HEK293 (cell line): Measurements from ENCODE around the gene NCK2.

Experiments
- TCF7L2 ChIP-seq: IDR thresholded peaks from 2 replicates; pipeline ENCODE4 v1.6.1; 2011; ENCODE audit warnings: low read depth, mild to moderate bottlenecking, inconsistent platforms, low read length, moderate library complexity, borderline replicate concordance
- ZEB2 ChIP-seq: fragments of 450-650 bp; formaldehyde crosslinking; IDR thresholded peaks from 2 replicates; pipeline ENCODE4 v1.5.1; 2016; ENCODE audit warnings: missing biosample characterization, missing genetic modification characterization
- ZNF514 ChIP-seq: fragments of 450-650 bp; formaldehyde crosslinking; IDR thresholded peaks from 2 replicates; pipeline ENCODE4 v1.5.1; 2016; ENCODE audit warnings: missing biosample characterization, missing genetic modification characterization
- ZNF571 ChIP-seq: fragments of 450-650 bp; formaldehyde crosslinking; IDR thresholded peaks from 2 replicates; pipeline ENCODE4 v1.5.0; 2017; ENCODE audit warnings: missing biosample characterization, missing genetic modification characterization
- ZSCAN23 ChIP-seq: fragments of 450-650 bp; formaldehyde crosslinking; IDR thresholded peaks from 2 replicates; pipeline ENCODE4 v1.5.1; 2016; ENCODE audit warnings: missing biosample characterization, missing genetic modification characterization

DNA sequence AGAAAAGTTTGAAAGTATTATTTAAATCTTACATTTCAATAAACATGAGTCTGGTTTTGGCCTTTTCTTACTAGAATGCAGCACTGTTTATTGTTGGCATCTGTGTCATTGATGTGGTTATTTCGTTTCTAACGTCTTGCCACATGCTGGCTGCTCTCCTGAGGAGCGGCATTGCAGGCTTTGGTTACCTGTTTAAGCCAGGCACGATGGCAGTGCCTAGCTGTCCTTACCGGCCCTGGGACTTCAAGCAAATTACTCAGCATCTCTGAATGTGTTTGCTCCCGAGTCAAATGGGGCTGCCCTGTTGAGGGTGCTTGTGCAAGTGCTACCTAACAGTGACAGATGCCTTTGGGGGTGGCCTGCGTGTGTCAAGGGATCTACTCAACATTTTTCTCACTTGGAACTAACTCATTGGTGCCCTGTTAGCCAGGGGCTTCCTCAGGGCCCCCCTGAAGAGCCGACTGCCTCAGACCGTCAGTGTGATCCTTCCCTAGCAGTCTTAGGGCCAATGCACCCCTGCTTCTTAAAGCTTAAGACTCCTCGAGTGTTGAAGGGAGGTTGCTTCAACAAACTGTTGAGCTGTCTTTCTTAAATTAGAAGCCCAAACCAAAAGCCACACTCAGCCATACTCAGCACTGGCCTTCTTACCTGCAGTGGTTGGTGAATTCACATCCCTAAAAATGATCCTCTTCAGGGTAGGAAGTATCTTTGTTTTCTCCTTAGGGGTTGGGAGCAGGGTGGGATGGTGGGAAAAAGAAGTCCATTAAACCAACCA lies 151.5 kb downstream of the NCK2 start:
- no peak for TF ChIP-seq ZNF514 (tag by site-specific recombination)
- TF ChIP-seq ZEB2 (tag by site-specific recombination) = no peak
- no peak for TF ChIP-seq ZSCAN23 (tag by site-specific recombination)
- no peak for TF ChIP-seq TCF7L2
- no peak for TF ChIP-seq ZNF571 (tag by site-specific recombination)
